Measurements from ENCODE around the gene COX17. TPM values are rescaled to one million over a fixed set of nuclear protein-coding genes. Genes with fewer than 3 reads are reported as not detected.

Gene COX17
- total and polyA plus RNA-seq, 2 of the 13 experiments (the other 11 are each of a cell fraction or from before 2014, with no cell fraction given) = 41.4 to 51.0 TPM

DNA sequence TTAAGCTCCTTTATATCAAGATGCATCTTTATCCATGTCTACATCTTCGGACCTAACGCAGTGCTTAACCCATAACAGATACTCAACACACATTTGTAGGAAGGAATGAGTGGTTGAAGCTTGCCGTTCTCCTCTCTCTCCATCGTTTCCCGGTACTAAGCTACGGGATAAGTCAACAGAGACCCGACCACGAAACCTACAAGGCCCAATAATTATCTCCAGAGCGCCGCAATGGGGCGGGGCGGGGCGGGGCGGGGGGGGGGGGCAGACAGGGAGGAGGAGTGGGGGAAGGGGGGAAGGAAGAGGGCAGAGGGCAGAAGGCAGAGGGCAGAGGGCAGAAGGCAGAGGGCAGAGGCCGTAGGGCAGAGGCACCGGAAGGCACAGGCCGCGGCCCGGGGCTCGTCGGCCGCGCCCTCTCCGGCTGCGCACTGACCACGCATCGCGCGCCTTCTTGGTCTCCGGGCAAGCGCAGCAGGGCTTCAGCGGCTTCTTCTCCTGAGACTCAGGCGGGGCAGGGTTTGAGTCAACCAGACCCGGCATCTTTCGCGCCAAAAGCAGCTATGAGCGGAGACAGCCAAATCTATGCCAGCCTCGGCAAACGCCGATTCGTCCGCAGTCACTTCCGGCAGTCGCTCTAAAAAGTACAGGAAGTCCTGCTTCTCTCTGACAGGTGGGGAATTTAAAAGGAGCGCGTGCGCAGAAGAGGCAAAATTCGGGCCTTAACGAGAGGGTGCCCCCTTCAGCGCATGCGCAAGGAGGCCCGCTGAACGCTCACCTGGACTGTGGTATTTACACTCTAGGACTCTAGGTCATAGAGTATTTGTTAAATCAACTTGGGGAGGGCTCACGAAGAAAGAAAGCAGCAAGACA lies at the start of gene COX17 (continued):
- TF ChIP-seq GMEB1 (CRISPR knock-in tag; IDR thresholded peaks at IDR 0.05; ENCODE audit: borderline replicate concordance) (peak; percentile 72; the same call in 1 of the 2 replicates), ZNF598 (CRISPR knock-in tag; IDR thresholded peaks at IDR 0.05; ENCODE audit: borderline replicate concordance) (peak; percentile 38; the same call in 1 of the 2 replicates), ZBTB7A (CRISPR knock-in tag; IDR thresholded peaks at IDR 0.05) (no peak), ZEB1 (IDR thresholded peaks at IDR 0.05; ENCODE audit: insufficient replicate concordance, low read depth) (peak; percentile 83), ZNF788 (CRISPR knock-in tag; IDR thresholded peaks at IDR 0.05; ENCODE audit: borderline replicate concordance) (peak; percentile 94), KMT2A (CRISPR knock-in tag; IDR thresholded peaks at IDR 0.05) (peak; percentile 82), FOXA1 (IDR thresholded peaks at IDR 0.05) (no peak), FOXA1 (CRISPR knock-in tag; IDR thresholded peaks at IDR 0.05) (peak; percentile 87), GZF1 (CRISPR knock-in tag; IDR thresholded peaks at IDR 0.05) (no peak), MIXL1 (CRISPR knock-in tag; IDR thresholded peaks at IDR 0.05) (peak; percentile 34; the same call in 1 of the 2 replicates), ZSCAN21 (CRISPR knock-in tag; IDR thresholded peaks at IDR 0.05; ENCODE audit: borderline replicate concordance) (no peak)
- TF ChIP-seq, protein P1, sequence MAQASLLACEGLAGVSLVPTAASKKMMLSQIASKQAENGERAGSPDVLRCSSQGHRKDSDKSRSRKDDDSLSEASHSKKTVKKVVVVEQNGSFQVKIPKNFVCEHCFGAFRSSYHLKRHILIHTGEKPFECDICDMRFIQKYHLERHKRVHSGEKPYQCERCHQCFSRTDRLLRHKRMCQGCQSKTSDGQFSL (CRISPR knock-in tag; IDR thresholded peaks at IDR 0.05) = peak; percentile 49; the same call in 1 of the 2 replicates
- TF ChIP-seq, protein P2, sequence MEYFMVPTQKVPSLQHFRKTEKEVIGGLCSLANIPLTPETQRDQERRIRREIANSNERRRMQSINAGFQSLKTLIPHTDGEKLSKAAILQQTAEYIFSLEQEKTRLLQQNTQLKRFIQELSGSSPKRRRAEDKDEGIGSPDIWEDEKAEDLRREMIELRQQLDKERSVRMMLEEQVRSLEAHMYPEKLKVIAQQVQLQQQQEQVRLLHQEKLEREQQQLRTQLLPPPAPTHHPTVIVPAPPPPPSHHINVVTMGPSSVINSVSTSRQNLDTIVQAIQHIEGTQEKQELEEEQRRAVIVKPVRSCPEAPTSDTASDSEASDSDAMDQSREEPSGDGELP (IDR thresholded peaks at IDR 0.05; ENCODE audit: borderline replicate concordance, low read depth) = no peak; the same call in none of the 2 replicates
- TF ChIP-seq, protein P3, sequence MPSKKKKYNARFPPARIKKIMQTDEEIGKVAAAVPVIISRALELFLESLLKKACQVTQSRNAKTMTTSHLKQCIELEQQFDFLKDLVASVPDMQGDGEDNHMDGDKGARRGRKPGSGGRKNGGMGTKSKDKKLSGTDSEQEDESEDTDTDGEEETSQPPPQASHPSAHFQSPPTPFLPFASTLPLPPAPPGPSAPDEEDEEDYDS (CRISPR knock-in tag; IDR thresholded peaks at IDR 0.05) = peak; percentile 84
- TF ChIP-seq, protein P4, sequence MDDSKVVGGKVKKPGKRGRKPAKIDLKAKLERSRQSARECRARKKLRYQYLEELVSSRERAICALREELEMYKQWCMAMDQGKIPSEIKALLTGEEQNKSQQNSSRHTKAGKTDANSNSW (CRISPR knock-in tag; IDR thresholded peaks at IDR 0.05; ENCODE audit: borderline replicate concordance) = peak; percentile 24; the same call in 1 of the 2 replicates
